Esophagus muscularis mucosa (tissue), 3 donors: ENCODE measurements around the gene GBF1.

Experiments
- POLR2AphosphoS5 ChIP-seq, 2 donors: sonication (generic); formaldehyde crosslinking; IDR thresholded peaks; one replicate each; pipeline ENCODE4 v1.6.1; 2017; ENCODE audit warnings: antibody characterized with exemption in 2 of 2
- TF ChIP-seq, protein P1 (sequence below), 3 experiments: fragments of 200-600 bp in 2 of 3; fragments of 450-650 bp in 1 of 3; sonication (generic) in 2 of 3; IDR thresholded peaks; one replicate each; pipeline ENCODE4 v1.5.1; 2017 to 2019; ENCODE audit warnings: antibody characterized with exemption in 3 of 3, mild to moderate bottlenecking in 2 of 3, moderate library complexity in 1 of 3

GRCh38 chr10:102226542-102226870 is 18.8 kb upstream of the GBF1 start:
- TF ChIP-seq, protein P1, sequence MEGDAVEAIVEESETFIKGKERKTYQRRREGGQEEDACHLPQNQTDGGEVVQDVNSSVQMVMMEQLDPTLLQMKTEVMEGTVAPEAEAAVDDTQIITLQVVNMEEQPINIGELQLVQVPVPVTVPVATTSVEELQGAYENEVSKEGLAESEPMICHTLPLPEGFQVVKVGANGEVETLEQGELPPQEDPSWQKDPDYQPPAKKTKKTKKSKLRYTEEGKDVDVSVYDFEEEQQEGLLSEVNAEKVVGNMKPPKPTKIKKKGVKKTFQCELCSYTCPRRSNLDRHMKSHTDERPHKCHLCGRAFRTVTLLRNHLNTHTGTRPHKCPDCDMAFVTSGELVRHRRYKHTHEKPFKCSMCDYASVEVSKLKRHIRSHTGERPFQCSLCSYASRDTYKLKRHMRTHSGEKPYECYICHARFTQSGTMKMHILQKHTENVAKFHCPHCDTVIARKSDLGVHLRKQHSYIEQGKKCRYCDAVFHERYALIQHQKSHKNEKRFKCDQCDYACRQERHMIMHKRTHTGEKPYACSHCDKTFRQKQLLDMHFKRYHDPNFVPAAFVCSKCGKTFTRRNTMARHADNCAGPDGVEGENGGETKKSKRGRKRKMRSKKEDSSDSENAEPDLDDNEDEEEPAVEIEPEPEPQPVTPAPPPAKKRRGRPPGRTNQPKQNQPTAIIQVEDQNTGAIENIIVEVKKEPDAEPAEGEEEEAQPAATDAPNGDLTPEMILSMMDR (IDR thresholded peaks at IDR 0.05) = no peak
- TF ChIP-seq POLR2AphosphoS5 (IDR thresholded peaks at IDR 0.05) = no peak
